Astrocyte (in vitro differentiated cells and primary cell): ENCODE measurements around the gene CAPZA3. TPM values are rescaled to one million over a fixed set of nuclear protein-coding genes. Genes with fewer than 3 reads are reported as not detected.
A peak's percentile ranks its signal among the peaks of the same experiment; 100 is the strongest.

Experiments
- DNase-seq: peaks from one replicate; pipeline ENCODE4 v3.0.0-alpha.2; 2010; ENCODE audit warnings: low read depth
- FAIRE-seq: peaks from 2 replicates; lab custom pipeline; 2011; peaks lifted over from hg19 to GRCh38; lab: Jason Lieb, UNC
- H2AFZ ChIP-seq: 2 replicates; pipeline ENCODE4 v1.6.0; 2012; ENCODE audit warnings: low read depth, low read length, inconsistent platforms
- H3K27ac ChIP-seq: 2 replicates; pipeline ENCODE4 v1.5.1; 2011; ENCODE audit warnings: low read depth, low read length, inconsistent platforms
- H3K27me3 ChIP-seq: 2 replicates; pipeline ENCODE4 v1.6.0; 2011; ENCODE audit warnings: low read length, inconsistent platforms; ENCODE audit not compliant: insufficient read depth
- H3K36me3 ChIP-seq: 2 replicates; pipeline ENCODE4 v1.5.1; 2011; ENCODE audit warnings: low read length, inconsistent platforms; ENCODE audit not compliant: insufficient read depth
- H3K4me1 ChIP-seq: 2 replicates; pipeline ENCODE4 v1.5.1; 2011; ENCODE audit warnings: low read length, inconsistent platforms; ENCODE audit not compliant: insufficient read depth
- H3K4me2 ChIP-seq: 2 replicates; pipeline ENCODE4 v1.6.0; 2012; ENCODE audit warnings: low read length, inconsistent platforms
- H3K4me3 ChIP-seq: 2 replicates; pipeline ENCODE4 v1.5.1; 2011; ENCODE audit warnings: low read depth, mild to moderate bottlenecking, low read length, inconsistent platforms; ENCODE audit not compliant: insufficient read depth
- H3K79me2 ChIP-seq: 2 replicates; pipeline ENCODE4 v1.6.0; 2012; ENCODE audit warnings: mild to moderate bottlenecking, low read length, inconsistent platforms; ENCODE audit not compliant: insufficient read depth
- H3K9ac ChIP-seq: 2 replicates; pipeline ENCODE4 v1.6.0; 2012; ENCODE audit warnings: mild to moderate bottlenecking, low read length, inconsistent platforms
- H3K9me3 ChIP-seq: 2 replicates; pipeline ENCODE4 v1.5.1; 2012; ENCODE audit warnings: low read depth, mild to moderate bottlenecking, low read length, inconsistent platforms; ENCODE audit not compliant: insufficient read depth
- H4K20me1 ChIP-seq: 2 replicates; pipeline ENCODE4 v1.6.0; 2012; ENCODE audit warnings: low read length, inconsistent platforms; ENCODE audit not compliant: insufficient read depth
- H3K27ac Mint-ChIP-seq: one replicate; pipeline ENCODE4 v1.8.0; 2021; ENCODE audit warnings: mild to moderate bottlenecking, mixed read lengths; ENCODE audit not compliant: unreplicated experiment
- H3K27me3 Mint-ChIP-seq: one replicate; pipeline ENCODE4 v1.8.0; 2021; ENCODE audit warnings: low read depth, mixed read lengths; ENCODE audit not compliant: unreplicated experiment
- H3K36me3 Mint-ChIP-seq: one replicate; pipeline ENCODE4 v1.8.0; 2021; ENCODE audit warnings: low read depth, mixed read lengths; ENCODE audit not compliant: unreplicated experiment
- H3K4me1 Mint-ChIP-seq: one replicate; pipeline ENCODE4 v1.8.0; 2021; ENCODE audit warnings: low read depth, mixed read lengths; ENCODE audit not compliant: unreplicated experiment
- H3K4me3 Mint-ChIP-seq: one replicate; pipeline ENCODE4 v1.8.0; 2021; ENCODE audit warnings: mild to moderate bottlenecking, moderate library complexity, mixed read lengths; ENCODE audit not compliant: unreplicated experiment
- H3K9me3 Mint-ChIP-seq: one replicate; pipeline ENCODE4 v1.8.0; 2021; ENCODE audit warnings: mild to moderate bottlenecking, mixed read lengths; ENCODE audit not compliant: unreplicated experiment
- EZH2 ChIP-seq: IDR thresholded peaks from 2 replicates; pipeline ENCODE4 v1.6.1; 2012; ENCODE audit warnings: mild to moderate bottlenecking, low read length, inconsistent platforms; ENCODE audit not compliant: insufficient read depth
- total RNA-seq: library from RNA; stranded (reverse); gene quantifications from 2 replicates; pipeline ENCODE4 v1.2.1, GENCODE V29; 2021
- TF ChIP-seq, protein P1 (sequence below): IDR thresholded peaks from 2 replicates; pipeline ENCODE4 v1.5.1; 2011; ENCODE audit warnings: low read depth, mild to moderate bottlenecking, inconsistent platforms, low read length, moderate library complexity; ENCODE audit not compliant: insufficient read depth

Gene CAPZA3
- total RNA-seq, 1 donor from 2014 or later: not detected

DNA sequence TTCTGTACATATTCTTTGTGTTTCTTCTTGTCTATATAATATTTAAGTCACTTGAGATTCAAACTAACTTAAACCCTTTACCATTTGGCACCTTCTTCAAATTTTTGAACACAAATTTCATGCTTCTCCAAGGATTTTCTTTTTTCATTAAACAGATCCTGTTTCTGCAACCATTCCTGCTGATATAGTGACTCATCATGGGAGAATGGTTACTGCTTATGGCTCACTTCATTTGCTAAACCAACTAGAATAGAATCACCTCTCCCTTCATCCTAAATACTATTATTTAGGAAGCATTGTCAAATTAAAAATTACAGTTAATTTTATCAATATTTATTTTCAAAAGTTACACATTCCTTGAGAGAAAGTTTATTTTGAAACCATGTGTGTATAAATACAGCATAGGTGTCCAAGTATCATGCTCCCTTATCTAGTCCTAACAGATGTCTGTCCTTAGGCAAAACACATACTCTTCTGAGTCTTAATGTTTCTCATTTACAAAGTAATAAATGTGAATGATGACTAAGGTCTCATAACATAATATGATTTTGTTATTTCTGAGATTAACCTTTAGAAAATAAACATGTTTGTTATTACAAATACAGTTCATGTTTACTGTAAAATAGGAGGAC is 40.8 kb upstream of the CAPZA3 start:
- H3K4me1 Mint-ChIP-seq: peaks cover 6% of the 10 kb centered on the region
- Histone ChIP-seq H4K20me1 (no peaks in the 10 kb centered on the region), H3K27me3 (no peaks in the 10 kb centered on the region), H3K27ac (peak overlapping the region; percentile 28), H3K9ac (no peak overlapping the region), H3K79me2 (no peaks in the 10 kb centered on the region), H3K36me3 (no peaks in the 10 kb centered on the region), H3K4me3 (no peak overlapping the region), H3K9me3 (no peaks in the 10 kb centered on the region), H3K4me1 (peaks cover 15% of the 10 kb centered on the region), H3K4me2 (peak overlapping the region; percentile 17), H2AFZ (no peak overlapping the region)
- peak; percentile 50 for FAIRE-seq
- no peak overlapping the region for H3K4me3 Mint-ChIP-seq
- peak; percentile 68 for DNase-seq
- H3K9me3 Mint-ChIP-seq: no peaks in the 10 kb centered on the region
- H3K36me3 Mint-ChIP-seq: no peaks in the 10 kb centered on the region
- H3K27ac Mint-ChIP-seq: no peak overlapping the region
- TF ChIP-seq, protein P1, sequence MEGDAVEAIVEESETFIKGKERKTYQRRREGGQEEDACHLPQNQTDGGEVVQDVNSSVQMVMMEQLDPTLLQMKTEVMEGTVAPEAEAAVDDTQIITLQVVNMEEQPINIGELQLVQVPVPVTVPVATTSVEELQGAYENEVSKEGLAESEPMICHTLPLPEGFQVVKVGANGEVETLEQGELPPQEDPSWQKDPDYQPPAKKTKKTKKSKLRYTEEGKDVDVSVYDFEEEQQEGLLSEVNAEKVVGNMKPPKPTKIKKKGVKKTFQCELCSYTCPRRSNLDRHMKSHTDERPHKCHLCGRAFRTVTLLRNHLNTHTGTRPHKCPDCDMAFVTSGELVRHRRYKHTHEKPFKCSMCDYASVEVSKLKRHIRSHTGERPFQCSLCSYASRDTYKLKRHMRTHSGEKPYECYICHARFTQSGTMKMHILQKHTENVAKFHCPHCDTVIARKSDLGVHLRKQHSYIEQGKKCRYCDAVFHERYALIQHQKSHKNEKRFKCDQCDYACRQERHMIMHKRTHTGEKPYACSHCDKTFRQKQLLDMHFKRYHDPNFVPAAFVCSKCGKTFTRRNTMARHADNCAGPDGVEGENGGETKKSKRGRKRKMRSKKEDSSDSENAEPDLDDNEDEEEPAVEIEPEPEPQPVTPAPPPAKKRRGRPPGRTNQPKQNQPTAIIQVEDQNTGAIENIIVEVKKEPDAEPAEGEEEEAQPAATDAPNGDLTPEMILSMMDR: no peak
- no peak for TF ChIP-seq EZH2
- H3K27me3 Mint-ChIP-seq: no peaks in the 10 kb centered on the region

DNA sequence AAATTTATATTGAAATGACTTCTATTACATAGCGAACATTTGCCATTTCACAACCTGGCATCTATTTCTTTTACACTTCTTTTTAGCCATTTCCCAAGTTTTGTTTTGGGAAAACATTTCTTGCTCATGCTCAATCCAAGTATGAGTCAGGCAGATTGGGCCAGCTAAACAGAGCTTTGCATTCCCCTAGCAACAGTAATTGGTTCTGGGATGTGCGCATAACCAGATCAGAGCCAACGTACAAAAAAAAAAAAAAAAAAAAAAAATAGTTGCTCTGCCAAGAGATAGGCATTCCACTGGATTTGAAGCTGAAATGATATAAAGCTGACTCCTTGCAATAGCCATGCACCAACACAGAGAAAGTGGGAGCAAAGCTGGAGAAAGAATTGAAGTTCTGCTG is 37.6 kb upstream of the CAPZA3 start:
- TF ChIP-seq, protein P1: no peak
- TF ChIP-seq EZH2: no peak
- Histone ChIP-seq H2AFZ (no peak overlapping the region), H3K36me3 (no peaks in the 10 kb centered on the region), H3K4me2 (no peak overlapping the region), H3K4me1 (peaks cover 15% of the 10 kb centered on the region), H3K9ac (no peak overlapping the region), H3K79me2 (no peaks in the 10 kb centered on the region), H4K20me1 (no peaks in the 10 kb centered on the region), H3K9me3 (no peaks in the 10 kb centered on the region), H3K27ac (peak overlapping the region; percentile 13), H3K4me3 (no peak overlapping the region), H3K27me3 (no peaks in the 10 kb centered on the region)
- Mint-ChIP-seq H3K9me3 (peaks cover 3% of the 10 kb centered on the region), H3K27me3 (no peaks in the 10 kb centered on the region), H3K36me3 (no peaks in the 10 kb centered on the region), H3K4me3 (no peak overlapping the region), H3K27ac (no peak overlapping the region), H3K4me1 (peaks cover 11% of the 10 kb centered on the region)
- peak; percentile 92 for DNase-seq
- FAIRE-seq: no peak

DNA sequence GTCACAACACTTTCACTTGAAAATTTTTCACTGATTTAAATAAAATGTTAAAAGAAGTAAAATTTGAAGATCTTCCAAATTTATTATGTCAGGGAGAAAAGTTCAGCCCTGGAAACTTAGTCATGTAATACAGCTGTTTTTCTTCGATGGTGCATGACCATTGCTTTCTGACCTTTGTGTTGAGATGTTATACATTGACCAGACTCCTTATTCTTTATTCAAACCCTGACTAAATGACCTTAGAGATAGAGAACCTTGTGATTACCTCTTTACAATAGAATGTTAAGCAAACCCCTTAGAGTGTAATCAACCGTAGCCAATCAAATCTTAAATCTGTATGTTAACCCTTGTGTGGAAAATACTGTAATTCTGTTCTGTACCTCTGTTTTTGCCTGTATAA is 34.6 kb upstream of the CAPZA3 start:
- Histone ChIP-seq H3K9ac (no peak overlapping the region), H3K4me1 (peaks cover 8% of the 10 kb centered on the region), H3K9me3 (no peaks in the 10 kb centered on the region), H3K4me3 (no peak overlapping the region), H3K36me3 (no peaks in the 10 kb centered on the region), H2AFZ (no peak overlapping the region), H3K4me2 (no peak overlapping the region), H3K27ac (no peak overlapping the region), H3K27me3 (no peaks in the 10 kb centered on the region), H4K20me1 (no peaks in the 10 kb centered on the region), H3K79me2 (no peaks in the 10 kb centered on the region)
- Mint-ChIP-seq H3K27ac (no peak overlapping the region), H3K27me3 (no peaks in the 10 kb centered on the region), H3K4me3 (no peak overlapping the region), H3K36me3 (no peaks in the 10 kb centered on the region), H3K4me1 (peaks cover 5% of the 10 kb centered on the region), H3K9me3 (peaks cover 9% of the 10 kb centered on the region)
- TF ChIP-seq EZH2: no peak
- TF ChIP-seq, protein P1: no peak
- FAIRE-seq: no peak
- no peak for DNase-seq
